Adrenal gland (tissue), 5 donors: Measurements from ENCODE around the gene NEU2.

Source experiments
- CTCF ChIP-seq, 6 experiments: fragments of 450-650 bp in 4 of 6; fragments of 200-600 bp in 2 of 6; sonication (generic) in 1 of 6; IDR thresholded peaks; 1 replicate in 5 of 6; 2 replicates in 1 of 6; pipeline versions ENCODE4 v1.5.1 to v1.8.0; 2016 to 2021; ENCODE audit warnings: antibody characterized with exemption in 6 of 6, mild to moderate bottlenecking in 2 of 6, moderate library complexity in 1 of 6
- POLR2A ChIP-seq, 2 donors: fragments of 450-650 bp; IDR thresholded peaks; one replicate each; pipeline ENCODE4 v1.6.1; 2017; ENCODE audit warnings: antibody characterized with exemption in 2 of 2, mild to moderate bottlenecking in 2 of 2, moderate library complexity in 1 of 2
- donor health status: DM: no; HTN: no; CAD: no.

GRCh38 chr2:233013650-233014049, 18.8 kb upstream of the NEU2 start:
- TF ChIP-seq CTCF (IDR thresholded peaks at IDR 0.05): no peak
- TF ChIP-seq POLR2A (IDR thresholded peaks at IDR 0.05): no peak
